T-helper 1 cell treated with Interleukin-12 subunit alpha and Interleukin-12 subunit beta and Interleukin-4 antibody, amounts not matched to agents 30 ng/mL and 1 ng/mL, for 36 hours (primary cell): ENCODE measurements around the gene HLA-DQB1. TPM values are rescaled to one million over a fixed set of nuclear protein-coding genes. Genes with fewer than 3 reads are reported as not detected.

Source experiments
- intact Hi-C: fragments of 100-400 bp; cut with micrococcal nuclease; formaldehyde crosslinking; loops from one replicate; pipeline ENCODE4 v1.15.1; 2024
- total RNA-seq: library from RNA; stranded (reverse); gene quantifications from 2 replicates; pipeline ENCODE4 v1.2.3, GENCODE V29; 2022

Gene HLA-DQB1
- total RNA-seq, 1 donor from 2014 or later: 20.1 TPM

GRCh38 chr6:32635526-32636123, 30.8 kb downstream of the HLA-DQB1 start:
- intact Hi-C loops: no loop called here

- intact Hi-C loops: loop anchor here (10.0 kb wide), 1 partner anchor 345 kb away; no protein-coding TSS in a partner anchor
Measured at GRCh38 chr6:32629793-32630192, 36.7 kb downstream of the HLA-DQB1 start.

GRCh38 chr6:32627831-32628230, 38.6 kb downstream of the HLA-DQB1 start:
- intact Hi-C loops: loop anchor here (1.0 to 10.0 kb wide), 3 partner anchors 18 to 347 kb away; partner anchors contain the start of gene HLA-DQB1

GRCh38 chr6:32627249-32627648, 39.2 kb downstream of the HLA-DQB1 start:
- intact Hi-C loops: loop anchor here (10.0 kb wide), 1 partner anchor 348 kb away; no protein-coding TSS in a partner anchor

GRCh38 chr6:32625137-32625536, 41.3 kb downstream of the HLA-DQB1 start:
- intact Hi-C loops: loop anchor here (10.0 kb wide), 1 partner anchor 350 kb away; no protein-coding TSS in a partner anchor

GRCh38 chr6:32624565-32624964, 41.9 kb downstream of the HLA-DQB1 start:
- intact Hi-C loops: loop anchor here (10.0 kb wide), 1 partner anchor 350 kb away; no protein-coding TSS in a partner anchor

GRCh38 chr6:32623693-32624092, 42.8 kb downstream of the HLA-DQB1 start:
- intact Hi-C loops: loop anchor here (1.0 to 10.0 kb wide), 5 partner anchors 13 to 351 kb away; no protein-coding TSS in a partner anchor

- intact Hi-C loops: loop anchor here (1.0 to 10.0 kb wide), 6 partner anchors 12 to 352 kb away; no protein-coding TSS in a partner anchor
Measured at GRCh38 chr6:32622545-32623401, 43.7 kb downstream of the HLA-DQB1 start.

- intact Hi-C loops: loop anchor here (10.0 kb wide), 1 partner anchor 353 kb away; no protein-coding TSS in a partner anchor
Measured at GRCh38 chr6:32621372-32621771, 45.1 kb downstream of the HLA-DQB1 start.

- intact Hi-C loops: no loop called here
Measured at GRCh38 chr6:32617751-32618150, 48.7 kb downstream of the HLA-DQB1 start.

- intact Hi-C loops: no loop called here
Measured at GRCh38 chr6:32615885-32616532, 50.4 kb downstream of the HLA-DQB1 start.

- intact Hi-C loops: no loop called here
Measured at GRCh38 chr6:32614366-32615081, 51.9 kb downstream of the HLA-DQB1 start.

GRCh38 chr6:32613475-32613874, 53.0 kb downstream of the HLA-DQB1 start:
- intact Hi-C loops: no loop called here

- intact Hi-C loops: loop anchor here (1.0 to 2.0 kb wide), 3 partner anchors 13 to 74 kb away; no protein-coding TSS in a partner anchor
Measured at GRCh38 chr6:32610682-32611296, 55.7 kb downstream of the HLA-DQB1 start.

GRCh38 chr6:32609731-32610640, 56.5 kb downstream of the HLA-DQB1 start:
- intact Hi-C loops: loop anchor here (1.0 to 2.0 kb wide), 3 partner anchors 13 to 75 kb away; no protein-coding TSS in a partner anchor
